LoVo (cell line): ENCODE results near the gene PTGDR2.
A peak's percentile ranks its signal among the peaks of the same experiment; 100 is the strongest.
"Not testable (repeated sequence)": the region's sequence is repeated elsewhere in the genome, so short reads cannot be mapped to it uniquely, and the experiment has no call there.

ENCODE experiments used
- DNase-seq: peaks from one replicate; pipeline ENCODE4 v3.0.0-alpha.2; 2016; ENCODE audit warnings: low spot score

PTGDR2 gene

GRCh38 chr11:60841797-60842667, 13.7 kb downstream of the PTGDR2 start, which contains the start of gene CCDC86:
CCDC86 (plus strand) TSS chr11:60842113; CDS start chr11:60842125, 12 bp downstream.
- DNase-seq, result peak; percentile 94

GRCh38 chr11:60840470-60841430, 15.0 kb downstream of the PTGDR2 start:
- peak; percentile 18 for DNase-seq

- DNase-seq, result no peak
Measured at GRCh38 chr11:60838132-60838531, 17.6 kb downstream of the PTGDR2 start.

GRCh38 chr11:60836866-60837515, 18.8 kb downstream of the PTGDR2 start:
- DNase-seq, result no peak

GRCh38 chr11:60835534-60835846, 20.3 kb downstream of the PTGDR2 start:
- no peak for DNase-seq

- no peak for DNase-seq
Measured at GRCh38 chr11:60834742-60835533, 20.8 kb downstream of the PTGDR2 start.

- DNase-seq, result no peak
Measured at GRCh38 chr11:60831501-60832079, 24.2 kb downstream of the PTGDR2 start.

- DNase-seq, result peak; percentile 79
Measured at GRCh38 chr11:60831143-60831500, 24.6 kb downstream of the PTGDR2 start.

GRCh38 chr11:60830478-60831142, 25.1 kb downstream of the PTGDR2 start:
- DNase-seq, result no peak

GRCh38 chr11:60825790-60826189, 30.0 kb downstream of the PTGDR2 start:
- no peak for DNase-seq

GRCh38 chr11:60825118-60825517, 30.6 kb downstream of the PTGDR2 start:
- no peak for DNase-seq

- DNase-seq, result not testable (repeated sequence)
Measured at GRCh38 chr11:60823745-60824306, 31.9 kb downstream of the PTGDR2 start.

GRCh38 chr11:60821827-60822599, 33.7 kb downstream of the PTGDR2 start:
- DNase-seq, result no peak

- no peak for DNase-seq
Measured at GRCh38 chr11:60818057-60818456, 37.7 kb downstream of the PTGDR2 start.

GRCh38 chr11:60816590-60817157, 39.1 kb downstream of the PTGDR2 start:
- DNase-seq, result no peak

- no peak for DNase-seq
Measured at GRCh38 chr11:60814112-60814511, 41.6 kb downstream of the PTGDR2 start.

GRCh38 chr11:60813324-60813723, 42.4 kb downstream of the PTGDR2 start:
- DNase-seq, result no peak

- no peak for DNase-seq
Measured at GRCh38 chr11:60810569-60810968, 45.2 kb downstream of the PTGDR2 start.

GRCh38 chr11:60810151-60810550, 45.6 kb downstream of the PTGDR2 start:
- no peak for DNase-seq
